Fibroblast of the aortic adventitia (primary cell): ENCODE measurements around the gene TFG. TPM values are rescaled to one million over a fixed set of nuclear protein-coding genes. Genes with fewer than 3 reads are reported as not detected.

Experiments used
- DNase-seq: peaks from one replicate; pipeline ENCODE4 v3.0.0-alpha.2; 2010; ENCODE audit warnings: low read depth
- H3K4me3 ChIP-seq: 2 replicates; pipeline ENCODE4 v1.5.1; 2011; ENCODE audit warnings: low read depth, mild to moderate bottlenecking, control low read depth, low read length, moderate library complexity
- total RNA-seq: library from RNA; depleted of rRNA; stranded (reverse); fragments of >200 nt; gene quantifications from 2 replicates; pipeline ENCODE4 v1.2.3, GENCODE V29; 2012; ENCODE audit warnings: low replicate concordance
- TF ChIP-seq, protein P1 (sequence below): IDR thresholded peaks from 2 replicates; pipeline ENCODE4 v1.5.1; 2011; ENCODE audit warnings: mild to moderate bottlenecking, low read length, control low read depth, inconsistent platforms; ENCODE audit not compliant: insufficient read depth

Gene TFG
- total RNA-seq, 1 donor = 143 TPM

DNA sequence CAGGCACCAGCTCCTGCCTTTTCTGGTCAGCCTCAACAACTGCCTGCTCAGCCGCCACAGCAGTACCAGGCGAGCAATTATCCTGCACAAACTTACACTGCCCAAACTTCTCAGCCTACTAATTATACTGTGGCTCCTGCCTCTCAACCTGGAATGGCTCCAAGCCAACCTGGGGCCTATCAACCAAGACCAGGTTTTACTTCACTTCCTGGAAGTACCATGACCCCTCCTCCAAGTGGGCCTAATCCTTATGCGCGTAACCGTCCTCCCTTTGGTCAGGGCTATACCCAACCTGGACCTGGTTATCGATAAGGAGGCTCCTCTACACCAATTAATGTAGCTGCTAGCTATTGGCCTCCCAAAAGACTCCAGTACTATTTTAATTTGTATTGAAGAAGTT lies 38.9 kb downstream of the TFG start:
- H3K4me3 ChIP-seq = no peak overlapping the region
- TF ChIP-seq, protein P1, sequence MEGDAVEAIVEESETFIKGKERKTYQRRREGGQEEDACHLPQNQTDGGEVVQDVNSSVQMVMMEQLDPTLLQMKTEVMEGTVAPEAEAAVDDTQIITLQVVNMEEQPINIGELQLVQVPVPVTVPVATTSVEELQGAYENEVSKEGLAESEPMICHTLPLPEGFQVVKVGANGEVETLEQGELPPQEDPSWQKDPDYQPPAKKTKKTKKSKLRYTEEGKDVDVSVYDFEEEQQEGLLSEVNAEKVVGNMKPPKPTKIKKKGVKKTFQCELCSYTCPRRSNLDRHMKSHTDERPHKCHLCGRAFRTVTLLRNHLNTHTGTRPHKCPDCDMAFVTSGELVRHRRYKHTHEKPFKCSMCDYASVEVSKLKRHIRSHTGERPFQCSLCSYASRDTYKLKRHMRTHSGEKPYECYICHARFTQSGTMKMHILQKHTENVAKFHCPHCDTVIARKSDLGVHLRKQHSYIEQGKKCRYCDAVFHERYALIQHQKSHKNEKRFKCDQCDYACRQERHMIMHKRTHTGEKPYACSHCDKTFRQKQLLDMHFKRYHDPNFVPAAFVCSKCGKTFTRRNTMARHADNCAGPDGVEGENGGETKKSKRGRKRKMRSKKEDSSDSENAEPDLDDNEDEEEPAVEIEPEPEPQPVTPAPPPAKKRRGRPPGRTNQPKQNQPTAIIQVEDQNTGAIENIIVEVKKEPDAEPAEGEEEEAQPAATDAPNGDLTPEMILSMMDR = no peak

DNA sequence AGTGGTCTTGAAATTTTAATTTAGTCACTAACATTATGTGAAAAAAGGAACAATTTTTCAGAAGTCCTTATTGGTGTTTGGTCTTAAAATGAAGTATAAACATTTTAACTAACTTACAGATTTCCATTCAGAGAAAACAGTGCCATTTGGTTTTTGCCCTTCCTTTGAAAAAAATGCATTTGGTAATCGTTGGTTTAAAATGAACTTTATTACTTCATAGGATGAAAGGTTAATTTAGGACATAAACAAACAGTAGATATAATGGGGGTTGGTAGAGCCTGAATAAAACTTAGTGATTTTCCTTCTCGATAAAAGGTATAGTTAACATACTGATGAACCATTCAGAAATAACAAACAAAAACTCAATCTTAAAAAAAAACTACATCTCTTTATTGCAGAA lies 39.7 kb downstream of the TFG start:
- H3K4me3 ChIP-seq = no peak overlapping the region
- TF ChIP-seq, protein P1 = no peak
- DNase-seq = no peak

More for the DNA sequence above, 38.9 kb downstream of the TFG start:
- no peak for DNase-seq

GRCh38 chr3:100753846-100754245 lies 44.6 kb downstream of the TFG start:
- H3K4me3 ChIP-seq = no peak overlapping the region
- peak; percentile 22 for DNase-seq
- TF ChIP-seq, protein P1 = no peak

GRCh38 chr3:100754563-100755334 lies 45.5 kb downstream of the TFG start:
- TF ChIP-seq, protein P1 = no peak
- no peak overlapping the region for H3K4me3 ChIP-seq
- peak; percentile 25 for DNase-seq

DNA sequence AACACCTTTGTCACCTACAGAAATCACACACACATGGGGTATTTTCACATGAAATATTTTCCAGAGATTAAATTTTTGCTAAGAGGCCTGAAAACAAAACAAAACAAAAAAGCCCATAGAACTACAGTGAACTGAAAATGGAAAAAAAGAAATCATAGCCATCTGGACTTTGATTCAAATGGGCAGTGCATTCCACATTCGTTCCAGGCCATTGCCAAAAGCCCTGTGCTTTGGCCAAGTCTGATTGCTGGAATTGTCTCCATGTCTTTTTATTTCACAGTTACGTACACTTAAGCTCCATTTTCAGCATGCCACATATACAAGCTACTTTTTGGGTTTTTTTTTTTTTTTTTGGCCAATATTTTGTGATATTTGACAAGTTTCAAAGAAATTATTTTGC lies 47.1 kb downstream of the TFG start:
- TF ChIP-seq, protein P1 = no peak
- DNase-seq = peak; percentile 71
- H3K4me3 ChIP-seq = no peak overlapping the region

DNA sequence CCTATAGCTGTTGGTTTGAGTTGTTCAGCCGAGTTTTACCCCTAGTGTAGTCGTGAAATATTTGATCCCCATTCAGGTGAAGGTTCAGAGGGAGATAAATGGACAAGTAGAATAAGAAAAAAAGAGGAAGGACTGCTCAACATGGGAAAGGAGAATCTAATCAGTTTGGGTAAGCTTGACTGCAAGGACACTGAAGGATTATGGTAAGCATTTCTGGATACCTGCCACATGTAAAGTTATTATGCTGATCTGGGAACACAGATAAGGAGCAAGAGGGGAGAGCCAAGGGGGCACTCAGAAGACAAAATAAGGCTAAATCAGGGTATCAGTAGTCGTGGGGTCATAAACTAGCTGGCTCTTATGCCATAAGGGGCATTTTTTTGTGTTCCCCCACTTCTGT lies 49.9 kb downstream of the TFG start:
- TF ChIP-seq, protein P1 = no peak
- peak; percentile 43 for DNase-seq
- no peak overlapping the region for H3K4me3 ChIP-seq

GRCh38 chr3:100759950-100760349 lies 50.7 kb downstream of the TFG start:
- TF ChIP-seq, protein P1 = no peak
- DNase-seq = no peak
- H3K4me3 ChIP-seq = no peak overlapping the region
